NCI-H82 (cell line): ENCODE measurements around the gene AOAH.

Source experiments
- DNase-seq: peaks from one replicate; lab custom pipeline; 2025; lab: John Stamatoyannopoulos, UW

Gene AOAH

GRCh38 chr7:36723951-36724664 is at the start of gene AOAH:
Gene AOAH (minus strand): TSS chr7:36724494. CDS start chr7:36724148, 346 bp downstream.
- DNase-seq: no peak

- no peak for DNase-seq
Observed at GRCh38 chr7:36766451-36766850, 42.2 kb upstream of the AOAH start.

- peak; percentile 59 for DNase-seq
Observed at GRCh38 chr7:36765605-36766004, 41.3 kb upstream of the AOAH start.

GRCh38 chr7:36764929-36765328 is 40.6 kb upstream of the AOAH start:
- DNase-seq: no peak

- no peak for DNase-seq
Observed at GRCh38 chr7:36763132-36763816, 39.0 kb upstream of the AOAH start.

GRCh38 chr7:36762394-36762793 is 38.1 kb upstream of the AOAH start:
- no peak for DNase-seq

- no peak for DNase-seq
Observed at GRCh38 chr7:36761835-36762234, 37.5 kb upstream of the AOAH start.

- no peak for DNase-seq
Observed at GRCh38 chr7:36760856-36761762, 36.8 kb upstream of the AOAH start.

- no peak for DNase-seq
Observed at GRCh38 chr7:36758879-36759278, 34.6 kb upstream of the AOAH start.

- DNase-seq: no peak
Observed at GRCh38 chr7:36755484-36755883, 31.2 kb upstream of the AOAH start.

GRCh38 chr7:36752026-36752711 is 27.9 kb upstream of the AOAH start:
- peak; percentile 29 for DNase-seq

GRCh38 chr7:36750451-36750850 is 26.2 kb upstream of the AOAH start:
- no peak for DNase-seq

GRCh38 chr7:36749282-36749960 is 25.1 kb upstream of the AOAH start:
- no peak for DNase-seq

- no peak for DNase-seq
Observed at GRCh38 chr7:36748017-36748487, 23.8 kb upstream of the AOAH start.

- DNase-seq: no peak
Observed at GRCh38 chr7:36747280-36748016, 23.2 kb upstream of the AOAH start.

- DNase-seq: no peak
Observed at GRCh38 chr7:36746347-36746746, 22.1 kb upstream of the AOAH start.

- DNase-seq: no peak
Observed at GRCh38 chr7:36742911-36743775, 18.8 kb upstream of the AOAH start.

- DNase-seq: no peak
Observed at GRCh38 chr7:36741866-36742265, 17.6 kb upstream of the AOAH start.

GRCh38 chr7:36739351-36739750 is 15.1 kb upstream of the AOAH start:
- no peak for DNase-seq

- no peak for DNase-seq
Observed at GRCh38 chr7:36736899-36737211, 12.6 kb upstream of the AOAH start.
